GM21526 (cell line): Measurements from ENCODE around the gene PRM3.

Experiments used
- ATAC-seq: cut with Tn5 transposase; IDR thresholded peaks from one replicate; pipeline ENCODE4 v1.9.1; 2021; ENCODE audit warnings: moderate library complexity; ENCODE audit not compliant: unreplicated experiment, low FRiP score

The PRM3 gene

GRCh38 chr16:11249233-11250061 is 24.0 kb downstream of the PRM3 start:
- ATAC-seq, result no peak

GRCh38 chr16:11248133-11248532 is 25.3 kb downstream of the PRM3 start:
- no peak for ATAC-seq

DNA sequence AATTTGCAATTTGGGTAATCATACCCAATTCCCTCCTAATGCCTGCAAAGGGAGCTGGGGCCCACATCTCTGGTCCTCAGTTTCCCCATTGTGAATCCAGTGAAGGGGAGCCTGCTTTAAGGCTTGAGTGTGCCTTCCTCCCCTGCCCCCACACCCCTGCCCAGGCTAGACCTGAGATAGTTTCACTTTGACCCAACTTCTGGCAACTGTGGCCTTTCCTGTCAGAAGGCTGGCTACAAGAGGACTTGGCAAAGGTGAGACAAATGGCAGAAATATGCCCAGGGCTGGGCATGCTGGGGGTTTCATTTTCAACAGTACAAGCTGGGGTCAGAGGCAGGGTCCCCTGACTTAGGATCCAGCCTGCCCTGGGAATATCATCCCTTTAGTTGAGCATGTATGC is 27.4 kb downstream of the PRM3 start:
- ATAC-seq, result no peak

- ATAC-seq, result no peak
Observed at GRCh38 chr16:11245222-11245737, 28.1 kb downstream of the PRM3 start.

DNA sequence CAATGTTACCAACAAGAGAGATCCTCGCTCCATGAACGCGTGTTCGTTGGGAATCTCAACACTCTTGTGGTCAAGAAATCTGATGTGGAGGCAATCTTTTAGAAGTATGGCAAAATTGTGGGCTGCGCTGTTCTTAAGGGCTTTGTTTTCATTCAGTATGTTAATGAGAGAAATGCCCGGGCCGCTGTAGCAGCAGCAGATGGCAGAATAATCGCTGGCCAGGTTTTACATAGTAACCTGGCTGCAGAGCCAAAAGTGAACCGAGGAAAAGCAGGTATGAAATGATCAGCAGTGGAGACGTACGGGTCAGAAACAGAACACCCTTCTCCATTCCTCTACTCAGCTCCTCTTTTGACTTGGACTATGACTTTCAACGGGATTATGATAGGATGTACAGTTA is 30.8 kb downstream of the PRM3 start:
- no peak for ATAC-seq

- ATAC-seq, result no peak
Observed at GRCh38 chr16:11241480-11242204, 31.8 kb downstream of the PRM3 start.

DNA sequence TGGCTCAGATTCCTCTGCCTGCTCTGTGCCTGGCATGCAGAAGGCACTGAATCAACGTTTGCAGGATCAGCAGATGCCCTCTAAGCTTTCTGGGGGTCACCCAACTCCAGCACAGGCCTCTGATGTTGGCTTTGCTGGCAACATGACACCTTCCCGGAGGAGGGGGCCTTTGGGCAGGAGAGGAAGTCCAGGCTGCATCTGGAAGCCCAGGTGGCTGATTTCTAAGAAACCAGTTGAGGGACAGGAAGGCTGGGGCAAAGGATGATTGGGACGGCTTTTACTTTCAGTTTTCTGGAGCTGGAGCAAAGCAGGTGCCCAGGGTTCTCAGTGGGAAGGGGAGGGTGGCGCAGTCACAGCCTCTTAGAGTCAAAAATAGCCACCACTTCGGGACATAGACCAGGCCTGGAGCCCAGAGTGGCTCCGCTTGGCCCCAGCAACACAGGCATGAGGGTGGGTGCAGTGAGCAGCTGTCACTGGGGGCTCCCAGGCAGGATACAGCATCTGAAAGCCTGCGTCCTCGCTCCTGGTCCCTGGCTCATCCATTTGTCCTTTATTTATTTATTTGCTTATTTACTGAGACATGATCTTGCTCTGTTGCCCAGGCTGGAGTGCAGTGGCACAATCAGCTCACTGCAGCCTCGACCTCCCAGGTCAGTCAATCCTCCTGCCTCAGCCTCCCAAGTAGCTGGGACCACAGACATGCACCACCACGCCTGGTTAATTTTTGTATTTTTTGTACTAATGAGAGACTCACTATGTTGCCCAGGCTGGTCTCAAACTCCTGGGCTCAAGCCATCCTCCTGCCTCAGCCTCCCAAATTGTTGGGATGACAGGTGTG is 32.6 kb downstream of the PRM3 start:
- no peak for ATAC-seq

- ATAC-seq, result no peak
Observed at GRCh38 chr16:11239644-11240632, 33.5 kb downstream of the PRM3 start.

GRCh38 chr16:11238272-11239202 is 34.9 kb downstream of the PRM3 start:
- no peak for ATAC-seq

DNA sequence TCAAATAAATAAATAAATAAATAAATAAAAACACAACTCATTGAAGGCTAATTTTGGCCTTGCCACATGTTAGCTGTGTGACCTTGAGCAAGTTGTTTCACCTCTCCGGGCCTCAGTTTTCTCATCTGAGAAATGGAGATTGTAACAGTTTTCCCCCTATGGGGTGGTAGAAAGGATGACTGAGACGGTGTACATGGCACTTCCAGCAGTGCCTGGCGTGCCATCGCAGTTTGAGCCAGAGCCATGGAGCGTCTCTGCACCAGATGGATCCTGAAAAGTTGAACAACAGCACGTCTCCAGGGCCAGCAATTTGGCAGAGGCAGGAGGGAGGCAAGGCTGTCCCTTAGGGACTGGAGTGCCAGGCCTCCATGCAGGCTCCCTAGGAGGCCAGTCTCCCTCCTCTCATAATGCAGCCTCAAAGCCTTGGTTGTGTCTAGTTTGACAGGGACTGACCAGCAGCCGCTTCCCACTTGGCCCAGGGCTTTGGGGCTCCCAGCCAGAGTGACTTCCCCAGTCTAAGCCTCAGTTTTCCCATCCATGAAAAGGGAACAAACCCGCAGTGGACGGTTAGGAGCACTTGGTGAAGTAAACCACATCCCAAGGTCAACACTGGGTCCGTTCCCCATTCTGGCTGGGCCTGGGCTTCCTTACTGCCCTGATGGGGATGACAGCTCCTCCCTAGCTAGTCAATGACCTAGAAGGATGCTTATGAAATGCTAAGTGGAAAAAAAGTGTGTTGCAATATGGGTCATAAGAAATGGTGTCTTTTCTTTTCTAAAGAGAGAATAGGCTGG is 36.8 kb downstream of the PRM3 start:
- ATAC-seq, result no peak

GRCh38 chr16:11235703-11235991 is 37.8 kb downstream of the PRM3 start:
- ATAC-seq, result no peak

DNA sequence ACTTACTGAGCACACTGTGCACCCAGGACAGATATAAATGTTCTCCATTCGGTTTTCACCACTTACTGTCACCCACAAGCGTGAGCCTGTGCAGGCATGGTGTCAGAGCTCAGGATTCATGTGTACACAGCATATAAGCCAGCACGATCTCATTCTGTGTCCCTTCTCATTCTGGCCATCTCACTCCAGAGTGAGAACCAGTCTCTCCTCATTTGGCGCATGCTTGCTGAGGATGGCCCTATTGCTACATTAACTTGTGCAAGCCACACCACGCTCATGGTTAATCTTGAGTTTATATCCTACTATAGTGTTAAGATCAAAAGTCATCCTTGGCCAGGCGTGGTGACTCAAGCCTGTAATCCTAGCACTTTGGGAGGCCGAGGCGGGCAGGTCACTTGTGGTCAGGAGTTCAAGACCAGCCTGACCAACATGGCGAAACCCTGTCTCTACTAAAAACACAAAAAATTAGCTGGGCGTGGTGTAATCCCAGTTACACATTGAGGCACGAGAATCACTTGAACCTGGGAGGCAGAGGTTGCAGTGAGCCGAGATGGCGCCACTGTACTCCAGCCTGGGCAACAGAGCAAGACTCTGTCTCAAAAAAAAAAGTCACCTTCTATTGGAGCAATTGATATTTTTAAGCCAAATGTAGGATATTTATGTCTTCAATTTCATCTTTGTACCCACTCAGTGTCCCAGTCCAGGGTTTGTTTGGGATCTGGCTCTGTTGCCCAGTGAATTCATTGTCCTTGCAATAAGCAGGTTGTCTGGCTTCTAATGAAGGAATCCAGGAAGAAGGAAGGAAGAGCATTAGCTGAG is 38.3 kb downstream of the PRM3 start:
- no peak for ATAC-seq

- no peak for ATAC-seq
Observed at GRCh38 chr16:11233727-11234376, 39.6 kb downstream of the PRM3 start.

DNA sequence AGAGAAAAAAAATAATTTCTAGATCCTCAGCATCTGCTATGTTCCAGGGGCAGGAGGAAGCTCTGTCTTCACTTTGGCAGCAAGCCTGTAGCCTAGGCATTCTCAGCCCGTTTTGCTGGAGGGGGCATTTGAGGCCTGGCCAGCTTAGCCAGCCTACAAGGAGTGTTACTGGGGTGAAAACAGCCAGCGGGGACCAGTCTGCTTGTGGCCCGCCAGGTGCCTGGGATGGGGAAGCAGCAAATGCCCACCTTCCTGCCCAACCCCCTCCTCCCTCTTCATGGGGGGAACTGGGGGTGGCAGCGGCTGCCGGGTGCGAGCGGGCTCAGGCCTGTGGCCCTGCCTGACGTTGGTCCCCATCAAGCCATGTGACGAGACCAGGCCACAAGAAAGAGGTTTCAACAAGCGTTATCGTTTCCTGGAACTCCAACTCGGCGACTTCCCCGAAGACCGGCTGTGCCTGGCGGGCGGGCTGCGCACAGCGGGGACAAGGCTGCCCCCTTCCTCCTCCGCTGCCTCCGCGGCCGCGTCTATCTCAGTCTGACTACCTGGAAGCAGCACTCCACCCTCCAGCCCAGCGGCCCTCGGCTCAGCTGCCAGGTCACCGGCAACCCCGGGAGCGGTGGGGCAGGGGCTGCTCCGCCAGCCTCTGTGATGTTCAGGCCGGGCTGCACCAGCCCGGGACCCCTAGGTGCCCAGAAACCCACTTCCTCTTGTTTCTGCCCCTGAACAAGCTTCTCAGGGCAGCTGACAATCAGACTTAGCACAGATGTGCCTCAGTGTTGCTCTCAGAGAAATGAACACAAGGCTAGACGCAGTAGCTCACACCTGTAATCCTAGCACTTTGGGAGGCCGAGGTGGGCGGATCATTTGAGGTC is 40.3 kb downstream of the PRM3 start:
- peak; percentile 47 for ATAC-seq

DNA sequence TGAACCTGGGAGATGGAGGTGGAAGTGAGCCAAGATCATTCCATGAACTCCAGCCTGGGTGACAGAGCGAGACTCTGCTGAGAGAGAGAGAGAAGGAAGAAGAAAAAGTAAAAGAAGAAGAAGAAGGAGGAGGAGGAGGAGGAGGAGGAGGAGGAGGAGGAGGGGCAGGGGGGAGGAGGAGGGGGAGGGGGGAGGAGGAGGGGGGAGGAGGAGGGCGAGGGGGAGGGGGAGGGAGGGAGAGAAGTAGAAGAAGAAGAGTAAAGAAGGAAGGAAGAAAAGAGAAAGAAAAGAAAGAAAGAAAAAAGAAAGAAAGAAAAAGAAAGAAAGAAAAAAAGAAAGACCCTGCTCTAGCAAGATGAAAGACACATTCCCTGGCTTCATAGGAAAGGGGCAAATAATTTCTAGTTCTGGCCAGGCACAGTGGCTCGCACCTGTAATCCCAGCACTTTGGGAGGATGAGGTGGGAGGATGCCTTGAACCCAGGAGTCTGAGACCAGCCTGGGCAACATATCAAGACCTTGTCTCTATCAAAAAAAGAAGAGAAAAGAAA is 41.1 kb downstream of the PRM3 start:
- ATAC-seq, result no peak
